Activated naive CD8-positive, alpha-beta T cell treated with anti-CD3 and anti-CD28 coated beads, Interleukin-2, amount 10 ng/mL, durations not matched to agents 7 days and 5 days (primary cell): ENCODE measurements around the gene HIF3A. TPM values are rescaled to one million over a fixed set of nuclear protein-coding genes. Genes with fewer than 3 reads are reported as not detected.
A peak's percentile ranks its signal among the peaks of the same experiment; 100 is the strongest.
"Not testable (repeated sequence)": the region's sequence is repeated elsewhere in the genome, so short reads cannot be mapped to it uniquely, and the experiment has no call there.

Experiments
- ATAC-seq: fragments of 150-1000 bp; cut with Tn5 transposase; one replicate; pipeline ENCODE4 v1.10.0; 2021; ENCODE audit warnings: low read depth, moderate library complexity
- POLR2A ChIA-PET: fragments of 350-600 bp; sonication (Branson Sonifier 250); formaldehyde crosslinking; loops from one replicate; lab custom pipeline; 2021; ENCODE audit warnings: antibody characterized with exemption; lab: Charles Lee
- DNase-seq: peaks from one replicate; pipeline ENCODE4 v3.0.0; 2021
- H3K27ac Mint-ChIP-seq: one replicate; pipeline ENCODE4 v1.8.0; 2022; ENCODE audit warnings: mild to moderate bottlenecking, mixed read lengths
- H3K27me3 Mint-ChIP-seq: one replicate; pipeline ENCODE4 v1.8.0; 2022; ENCODE audit warnings: mild to moderate bottlenecking, moderate library complexity, mixed read lengths
- H3K36me3 Mint-ChIP-seq: one replicate; pipeline ENCODE4 v1.8.0; 2021; ENCODE audit warnings: mild to moderate bottlenecking, mixed read lengths
- H3K4me1 Mint-ChIP-seq: one replicate; pipeline ENCODE4 v1.8.0; 2021; ENCODE audit warnings: mixed read lengths
- H3K4me3 Mint-ChIP-seq: one replicate; pipeline ENCODE4 v1.8.0; 2022; ENCODE audit warnings: mild to moderate bottlenecking, moderate library complexity, mixed read lengths
- H3K9me3 Mint-ChIP-seq: one replicate; pipeline ENCODE4 v1.8.0; 2021; ENCODE audit warnings: mixed read lengths
- total RNA-seq, 2 experiments: library from RNA; stranded (reverse); gene quantifications; one replicate each; pipeline ENCODE4 v1.2.3, GENCODE V29; 2021

HIF3A gene
- total RNA-seq, 2 experiments from 2014 or later = not detected

GRCh38 chr19:46365561-46365960 is 68.7 kb downstream of the HIF3A start:
- Mint-ChIP-seq H3K36me3 (peaks cover 14% of the 10 kb centered on the region), H3K27ac (no peak overlapping the region), H3K4me3 (no peak overlapping the region), H3K9me3 (no peaks in the 10 kb centered on the region), H3K27me3 (no peaks in the 10 kb centered on the region), H3K4me1 (peaks cover 16% of the 10 kb centered on the region)
- POLR2A ChIA-PET = interaction anchor here (1.1 kb wide), 1 partner anchor 9 kb away, joined by 3 read pairs; no protein-coding TSS in a partner anchor
- DNase-seq (no peak), ATAC-seq (no peak)

GRCh38 chr19:46366620-46367292 is 69.9 kb downstream of the HIF3A start:
- POLR2A ChIA-PET = interaction anchor here (1.1 kb wide), 1 partner anchor 10 kb away, joined by 3 read pairs; no protein-coding TSS in a partner anchor
- Mint-ChIP-seq H3K36me3 (peaks cover 11% of the 10 kb centered on the region), H3K4me1 (peaks cover 23% of the 10 kb centered on the region), H3K27ac (no peak overlapping the region), H3K4me3 (no peak overlapping the region), H3K9me3 (no peaks in the 10 kb centered on the region), H3K27me3 (no peaks in the 10 kb centered on the region)
- DNase-seq = no peak
- ATAC-seq = no peak

GRCh38 chr19:46367426-46367825 is 70.6 kb downstream of the HIF3A start:
- POLR2A ChIA-PET = no interaction called here
- peaks cover 9% of the 10 kb centered on the region for H3K36me3 Mint-ChIP-seq

GRCh38 chr19:46368116-46368515 is 71.3 kb downstream of the HIF3A start:
- H3K27me3 Mint-ChIP-seq = no peaks in the 10 kb centered on the region
- H3K36me3 Mint-ChIP-seq = peaks cover 9% of the 10 kb centered on the region
- DNase-seq (no peak), ATAC-seq (no peak)
- H3K27ac Mint-ChIP-seq = no peak overlapping the region
- H3K9me3 Mint-ChIP-seq = no peaks in the 10 kb centered on the region
- POLR2A ChIA-PET = no interaction called here
- H3K4me3 Mint-ChIP-seq = no peak overlapping the region
- peaks cover 29% of the 10 kb centered on the region for H3K4me1 Mint-ChIP-seq

More at GRCh38 chr19:46367426-46367825, 70.6 kb downstream of the HIF3A start:
- ATAC-seq (no peak), DNase-seq (no peak)
- Mint-ChIP-seq H3K4me1 (peaks cover 27% of the 10 kb centered on the region), H3K9me3 (no peaks in the 10 kb centered on the region), H3K27me3 (no peaks in the 10 kb centered on the region), H3K4me3 (no peak overlapping the region), H3K27ac (no peak overlapping the region)

- no peak overlapping the region for H3K4me3 Mint-ChIP-seq
- DNase-seq = no peak
- H3K27ac Mint-ChIP-seq = no peak overlapping the region
- H3K9me3 Mint-ChIP-seq = no peaks in the 10 kb centered on the region
- peaks cover 2% of the 10 kb centered on the region for H3K36me3 Mint-ChIP-seq
- ATAC-seq = no peak
- peaks cover 24% of the 10 kb centered on the region for H3K4me1 Mint-ChIP-seq
- H3K27me3 Mint-ChIP-seq = no peaks in the 10 kb centered on the region
- POLR2A ChIA-PET = no interaction called here
Observed at GRCh38 chr19:46369817-46370216, 73.0 kb downstream of the HIF3A start.

GRCh38 chr19:46371371-46371901 is 74.6 kb downstream of the HIF3A start:
- DNase-seq (no peak), ATAC-seq (peak; percentile 74)
- H3K27ac Mint-ChIP-seq = peak overlapping the region; percentile 78
- H3K4me3 Mint-ChIP-seq = peak overlapping the region; percentile 39
- H3K36me3 Mint-ChIP-seq = peaks cover 3% of the 10 kb centered on the region
- H3K27me3 Mint-ChIP-seq = no peaks in the 10 kb centered on the region
- POLR2A ChIA-PET = no interaction called here
- H3K9me3 Mint-ChIP-seq = no peaks in the 10 kb centered on the region
- peaks cover 24% of the 10 kb centered on the region for H3K4me1 Mint-ChIP-seq

GRCh38 chr19:46372901-46373490 is 76.2 kb downstream of the HIF3A start:
- no peaks in the 10 kb centered on the region for H3K27me3 Mint-ChIP-seq
- no peak overlapping the region for H3K27ac Mint-ChIP-seq
- ATAC-seq (no peak), DNase-seq (peak; percentile 25)
- POLR2A ChIA-PET = interaction anchor here (0.6 kb wide), 1 partner anchor 435 kb away, joined by 4 read pairs; no protein-coding TSS in a partner anchor
- no peaks in the 10 kb centered on the region for H3K9me3 Mint-ChIP-seq
- peaks cover 3% of the 10 kb centered on the region for H3K36me3 Mint-ChIP-seq
- H3K4me1 Mint-ChIP-seq = peaks cover 22% of the 10 kb centered on the region
- H3K4me3 Mint-ChIP-seq = no peak overlapping the region

GRCh38 chr19:46373491-46374359 is 76.9 kb downstream of the HIF3A start:
- H3K27me3 Mint-ChIP-seq = no peaks in the 10 kb centered on the region
- H3K36me3 Mint-ChIP-seq = peaks cover 3% of the 10 kb centered on the region
- no peaks in the 10 kb centered on the region for H3K9me3 Mint-ChIP-seq

GRCh38 chr19:46374536-46375475 is 78.0 kb downstream of the HIF3A start:
- Mint-ChIP-seq H3K27me3 (no peaks in the 10 kb centered on the region), H3K9me3 (no peaks in the 10 kb centered on the region), H3K36me3 (peaks cover 5% of the 10 kb centered on the region), H3K27ac (no peak overlapping the region), H3K4me3 (no peak overlapping the region), H3K4me1 (peaks cover 16% of the 10 kb centered on the region)
- POLR2A ChIA-PET = no interaction called here
- ATAC-seq (no peak), DNase-seq (peak; percentile 15)

More at GRCh38 chr19:46373491-46374359, 76.9 kb downstream of the HIF3A start:
- DNase-seq (peak; percentile 21), ATAC-seq (no peak)
- Mint-ChIP-seq H3K27ac (no peak overlapping the region), H3K4me1 (peaks cover 21% of the 10 kb centered on the region), H3K4me3 (no peak overlapping the region)
- POLR2A ChIA-PET = interaction anchor here (0.6 kb wide), 1 partner anchor 12 kb away, joined by 4 read pairs; no protein-coding TSS in a partner anchor

- H3K27me3 Mint-ChIP-seq, H3K36me3 Mint-ChIP-seq, ATAC-seq, H3K27ac Mint-ChIP-seq, H3K4me3 Mint-ChIP-seq, H3K9me3 Mint-ChIP-seq, POLR2A ChIA-PET: not testable (repeated sequence)
- DNase-seq = peak; percentile 10
- H3K4me1 Mint-ChIP-seq = peaks cover 20% of the 10 kb centered on the region
Observed at GRCh38 chr19:46375476-46376067, 78.7 kb downstream of the HIF3A start.

GRCh38 chr19:46376241-46377153 is 79.7 kb downstream of the HIF3A start:
- Mint-ChIP-seq H3K27me3 (no peaks in the 10 kb centered on the region), H3K4me3 (no peak overlapping the region), H3K9me3 (no peaks in the 10 kb centered on the region), H3K27ac (no peak overlapping the region), H3K36me3 (peaks cover 16% of the 10 kb centered on the region), H3K4me1 (peaks cover 14% of the 10 kb centered on the region)
- POLR2A ChIA-PET = no interaction called here
- DNase-seq (peak; percentile 20), ATAC-seq (no peak)
